Fibroblast of skin of left quadriceps (primary cell): ENCODE data around the gene RAD54L.

ENCODE experiments used
- DNase-seq, 2 experiments: peaks; one replicate each; pipeline ENCODE4 v3.0.0-alpha.2; 2013; ENCODE audit warnings: low read depth in 2 of 2

Gene RAD54L

GRCh38 chr1:46284597-46285564 lies 37.3 kb downstream of the RAD54L start:
- peak in 1 of 2 experiments; percentile 17 for DNase-seq

- DNase-seq: no peak
Measured at GRCh38 chr1:46285730-46286477, 38.3 kb downstream of the RAD54L start.

DNA sequence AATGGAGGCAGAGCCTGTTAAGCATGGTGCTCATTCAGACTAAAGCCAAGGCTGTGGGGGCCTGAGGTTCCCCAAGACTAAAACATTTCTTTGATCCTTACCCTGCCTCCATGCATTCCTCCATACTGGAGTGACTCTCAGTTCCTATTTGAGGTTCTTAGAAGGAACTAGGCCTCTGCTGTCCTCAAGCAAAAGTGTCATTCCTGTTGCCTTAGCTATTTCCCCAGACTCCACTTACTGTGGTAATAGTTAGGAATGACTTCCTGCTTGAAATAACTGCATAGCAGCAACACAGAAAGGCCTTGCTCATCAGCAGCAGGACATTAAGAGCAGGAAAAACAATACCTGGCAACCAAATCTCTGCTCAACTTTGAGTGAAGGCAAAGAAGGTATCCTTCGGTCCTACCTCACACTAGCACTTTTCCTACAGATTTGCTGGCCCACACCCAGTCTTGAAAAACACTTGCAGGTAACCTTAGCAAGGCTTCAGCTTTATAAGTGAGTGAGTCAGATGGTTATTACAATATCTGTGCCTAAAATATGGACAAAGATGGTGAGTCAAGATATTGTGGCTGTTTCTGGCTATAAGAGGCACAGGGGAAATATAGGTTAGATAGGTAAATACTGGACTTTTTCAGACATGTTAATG lies 41.0 kb downstream of the RAD54L start:
- peak in 1 of 2 experiments; percentile 16 for DNase-seq

GRCh38 chr1:46289134-46289494 lies 41.6 kb downstream of the RAD54L start:
- DNase-seq: no peak

GRCh38 chr1:46289976-46290375 lies 42.4 kb downstream of the RAD54L start:
- no peak for DNase-seq

DNA sequence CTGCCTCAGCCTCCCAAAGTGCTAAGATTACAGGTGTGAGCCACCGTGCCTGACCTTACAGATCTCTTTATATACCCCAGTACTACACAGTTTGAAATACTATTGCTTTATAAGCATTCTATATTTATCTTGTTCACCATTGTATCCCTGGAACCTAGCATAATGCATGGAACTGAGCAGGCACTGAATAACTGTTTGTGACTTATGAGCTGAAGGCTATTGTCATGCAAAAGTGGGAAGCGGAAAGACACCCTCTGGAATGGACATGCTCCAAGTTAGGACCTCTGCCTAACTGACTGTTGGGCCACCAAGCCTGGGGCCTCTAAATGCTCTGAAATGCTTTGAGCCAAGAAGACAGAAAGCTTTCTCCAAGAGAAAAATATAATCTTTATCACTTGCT lies 47.7 kb downstream of the RAD54L start:
- DNase-seq: no peak

DNA sequence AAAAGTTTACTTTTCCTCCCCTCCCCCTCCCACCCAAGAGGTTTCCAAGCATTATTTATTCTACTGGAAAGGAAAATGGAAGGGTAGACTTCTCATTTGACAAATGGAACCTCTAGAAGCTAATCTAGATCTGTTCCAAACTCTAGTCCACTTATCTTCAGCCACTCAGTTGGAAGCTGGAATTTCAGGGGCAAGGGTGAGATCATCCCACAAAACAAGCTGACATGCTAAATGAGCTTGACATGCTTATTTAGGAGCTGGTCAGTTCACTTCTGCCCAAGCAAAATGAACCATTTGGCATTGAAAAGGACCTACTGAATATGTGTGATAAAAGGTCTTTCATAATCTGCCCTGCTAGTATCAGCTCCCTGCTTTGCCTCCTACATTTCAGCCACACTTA lies 50.8 kb downstream of the RAD54L start:
- no peak for DNase-seq

DNA sequence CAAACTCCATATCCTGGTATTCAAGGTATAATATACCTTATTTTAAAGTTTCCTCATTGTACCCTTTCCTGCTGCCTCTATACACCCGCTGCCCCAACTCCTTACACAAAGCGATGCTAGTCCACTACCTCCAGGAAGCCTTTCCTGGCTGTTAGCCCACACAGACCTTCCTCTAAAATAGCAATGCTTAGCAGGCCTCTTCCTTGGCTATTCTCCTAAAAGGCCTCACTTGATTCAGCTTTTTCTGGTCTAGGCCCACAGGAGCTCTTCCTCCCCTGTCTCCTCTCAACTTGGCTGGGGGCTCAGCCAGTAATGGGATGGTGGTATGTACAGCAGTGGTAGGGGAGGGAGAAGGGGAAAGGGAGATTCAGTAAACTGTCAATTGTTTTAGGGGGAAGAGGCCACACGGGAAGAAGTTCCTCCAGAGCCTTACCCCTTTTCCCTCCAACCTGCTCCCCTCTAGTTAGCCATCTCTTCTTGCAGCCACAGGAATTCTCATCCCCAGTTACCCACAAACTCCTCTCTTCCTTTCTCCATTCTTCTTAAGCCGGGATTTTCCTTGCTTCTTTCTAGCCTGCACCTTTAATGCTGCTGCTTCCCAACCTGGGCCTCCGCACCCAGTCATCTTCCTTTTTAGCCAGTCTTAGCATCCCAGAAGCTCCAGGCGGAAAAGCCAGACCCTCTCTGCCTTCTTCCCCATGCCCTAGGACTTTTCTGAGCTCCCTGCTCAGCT lies 53.3 kb downstream of the RAD54L start:
- peak in 1 of 2 experiments; percentile 18 for DNase-seq

GRCh38 chr1:46301406-46301807 lies 53.8 kb downstream of the RAD54L start:
- DNase-seq: no peak

- peak in 1 of 2 experiments; percentile 13 for DNase-seq
Measured at GRCh38 chr1:46301808-46302640, 54.5 kb downstream of the RAD54L start.

DNA sequence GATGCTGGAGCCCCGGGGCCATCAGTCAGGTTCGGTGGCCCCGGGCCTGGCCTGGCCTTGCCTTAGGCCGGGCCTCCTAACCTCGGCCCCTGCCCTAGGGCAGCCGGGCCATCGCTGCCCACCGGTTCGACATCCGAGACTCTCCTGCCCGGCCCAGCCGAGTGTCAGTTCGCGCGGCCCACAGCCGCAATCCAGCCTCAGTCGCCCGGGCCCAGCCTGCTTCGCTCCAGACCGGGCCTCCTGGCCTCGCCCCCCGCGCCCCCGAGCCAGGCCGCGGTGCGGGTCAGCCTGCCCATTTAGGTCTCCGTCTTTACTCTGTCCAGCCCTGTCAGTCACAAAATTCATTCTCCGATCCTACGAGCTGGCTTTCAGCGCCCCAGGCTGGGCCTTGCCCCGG lies 55.1 kb downstream of the RAD54L start:
- DNase-seq: no peak

DNA sequence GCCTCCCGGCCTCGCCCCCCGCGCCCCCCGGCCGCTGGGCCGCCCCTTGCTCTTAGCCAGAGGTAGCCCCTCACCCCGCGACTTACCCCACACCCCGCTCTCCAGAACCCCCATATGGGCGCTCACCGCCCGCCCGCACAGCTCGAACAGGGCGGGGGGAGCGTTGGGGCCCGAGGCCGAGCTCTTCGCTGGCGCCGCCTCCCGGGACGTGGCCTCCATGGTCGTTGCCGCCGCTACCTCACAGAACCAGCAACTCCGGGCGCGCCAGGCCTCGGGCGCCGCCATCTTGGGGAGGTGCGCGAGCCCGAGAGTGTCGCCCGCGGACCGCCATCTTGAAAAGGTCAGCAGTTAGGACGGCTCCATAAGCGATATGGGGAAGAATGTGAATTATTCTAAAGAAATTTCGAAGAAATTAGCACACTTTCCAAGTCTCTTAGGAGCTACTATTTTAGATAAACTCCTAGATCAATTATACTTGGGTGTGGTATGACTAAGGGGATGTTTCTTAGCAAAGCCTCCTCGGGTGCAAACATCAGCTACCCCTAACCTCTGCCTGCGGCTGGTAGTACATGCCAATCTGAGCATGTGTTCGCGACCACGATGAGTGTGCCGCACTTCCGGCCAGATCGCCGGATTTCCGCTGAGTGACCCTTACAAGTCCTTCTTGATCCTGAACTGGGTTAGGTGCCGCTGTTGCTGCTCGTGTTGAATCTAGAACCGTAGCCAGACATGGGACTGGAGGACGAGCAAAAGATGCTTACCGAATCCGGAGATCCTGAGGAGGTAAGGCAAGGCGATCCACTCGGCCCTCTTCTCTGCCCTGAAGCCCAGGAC lies 55.7 kb downstream of the RAD54L start, which contains the start of the genes LRRC41 and UQCRH:
Gene LRRC41, minus strand, starts transcription at position 579 of the 834 bp plus-strand sequence. Its CDS starts 294 bp downstream, at position 285.
Gene UQCRH, plus strand, starts transcription at position 661 of the 834 bp plus-strand sequence. Its CDS starts 69 bp downstream, at position 730.
- DNase-seq: peak; percentile 90 to 92

GRCh38 chr1:46303872-46304326 lies 56.3 kb downstream of the RAD54L start:
- DNase-seq: no peak

DNA sequence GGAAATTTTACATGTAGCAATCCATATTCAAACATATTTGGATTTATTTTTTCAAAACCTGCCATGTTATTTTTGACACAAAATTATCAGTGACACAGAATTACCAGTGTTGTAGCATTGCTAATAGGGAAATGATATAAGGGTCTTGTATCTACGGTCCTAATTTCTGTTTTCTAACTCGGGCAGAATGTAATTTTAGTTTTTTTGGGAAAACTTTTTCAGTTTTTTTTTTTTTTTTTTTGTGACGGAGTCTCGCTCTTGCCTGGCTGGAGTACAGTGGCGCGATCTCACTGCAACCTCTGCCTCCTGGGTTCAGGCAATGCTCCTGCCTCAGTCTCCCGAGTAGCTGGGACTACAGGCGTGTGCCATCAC lies 58.6 kb downstream of the RAD54L start:
- DNase-seq: no peak

DNA sequence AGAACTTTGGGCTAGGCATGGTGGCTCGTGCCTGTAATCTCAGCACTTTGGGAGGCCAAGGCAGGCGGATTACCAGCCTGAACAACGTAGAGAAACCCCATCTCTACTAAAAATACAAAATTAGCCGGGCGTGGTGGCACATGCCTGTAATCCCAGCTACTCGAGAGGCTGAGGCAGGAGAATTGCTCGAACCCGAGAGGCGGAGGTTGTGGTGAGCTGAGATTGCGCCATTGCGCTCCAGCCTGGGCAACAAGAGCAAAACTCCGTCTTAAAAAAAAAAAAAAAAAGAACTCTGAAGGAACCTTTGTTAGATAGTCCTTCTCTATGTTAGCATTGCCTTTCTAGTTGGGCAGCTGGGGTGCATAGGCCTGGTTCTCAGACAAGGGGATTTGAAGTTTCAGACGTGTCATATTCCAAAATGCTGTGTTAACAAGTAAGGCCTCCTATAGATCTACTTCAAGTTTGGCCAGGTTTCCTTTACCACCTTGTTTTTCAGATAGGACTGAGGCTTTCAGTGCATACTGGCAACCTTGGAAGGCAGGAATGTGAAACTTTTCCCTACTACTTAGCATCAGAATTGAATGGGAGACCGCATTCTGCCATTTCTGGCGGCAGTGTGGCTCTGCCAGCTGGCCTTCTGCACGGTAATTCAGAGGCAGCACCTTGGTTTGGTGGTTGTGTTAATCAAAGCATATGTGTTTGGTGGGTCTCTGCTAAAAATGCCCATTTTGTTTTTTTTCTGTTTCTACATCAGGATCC lies 62.0 kb downstream of the RAD54L start:
- no peak for DNase-seq

GRCh38 chr1:46310321-46310720 lies 62.8 kb downstream of the RAD54L start:
- no peak for DNase-seq

- no peak for DNase-seq
Measured at GRCh38 chr1:46315669-46316403, 68.3 kb downstream of the RAD54L start.

- DNase-seq: no peak
Measured at GRCh38 chr1:46317323-46317722, 69.8 kb downstream of the RAD54L start.
